ENCODE data around the gene MRAP2. TPM values are rescaled to one million over a fixed set of nuclear protein-coding genes. Genes with fewer than 3 reads are reported as not detected.

Gene MRAP2
- total RNA-seq, 1 experiment from 2014 or later, result 0.38 TPM

- intact Hi-C loops (cut with micrococcal nuclease; ENCODE audit: unreplicated experiment), result no loop called here
- CTCF ChIA-PET, result no interaction called here
- no TSS peak for BruUV-seq (replicated peaks)
These were observed 55.5 kb downstream of the MRAP2 start for GRCh38 chr6:84089081-84089480.

GRCh38 chr6:84089552-84089951 is 56.0 kb downstream of the MRAP2 start:
- H3K27me3 Mint-ChIP-seq (ENCODE audit: unreplicated experiment), result no peaks in the 10 kb centered on the region
- DNase-seq, result no peak
- no peak for TF ChIP-seq CTCF (IDR thresholded peaks at IDR 0.05; ENCODE audit: unreplicated experiment)
- intact Hi-C loops (cut with micrococcal nuclease; ENCODE audit: unreplicated experiment), result no loop called here
- H3K4me1 Mint-ChIP-seq (ENCODE audit: low read depth, unreplicated experiment), result peaks cover 13% of the 10 kb centered on the region
- BruUV-seq (replicated peaks), result no TSS peak
- H3K27ac Mint-ChIP-seq (ENCODE audit: unreplicated experiment), result no peak overlapping the region
- CTCF ChIA-PET, result no interaction called here
- no peaks in the 10 kb centered on the region for H3K36me3 Mint-ChIP-seq (ENCODE audit: insufficient read depth, unreplicated experiment)
- no peak overlapping the region for H3K4me3 Mint-ChIP-seq (ENCODE audit: low read depth, unreplicated experiment)
- no peaks in the 10 kb centered on the region for H3K9me3 Mint-ChIP-seq (ENCODE audit: low read depth, unreplicated experiment)

More at GRCh38 chr6:84089081-84089480, 55.5 kb downstream of the MRAP2 start:
- Mint-ChIP-seq H3K27me3 (ENCODE audit: unreplicated experiment) (no peaks in the 10 kb centered on the region), H3K27ac (ENCODE audit: unreplicated experiment) (no peak overlapping the region), H3K4me1 (ENCODE audit: low read depth, unreplicated experiment) (peaks cover 13% of the 10 kb centered on the region), H3K4me3 (ENCODE audit: low read depth, unreplicated experiment) (no peak overlapping the region), H3K36me3 (ENCODE audit: insufficient read depth, unreplicated experiment) (no peaks in the 10 kb centered on the region), H3K9me3 (ENCODE audit: low read depth, unreplicated experiment) (no peaks in the 10 kb centered on the region)
- DNase-seq, result no peak
- TF ChIP-seq CTCF (IDR thresholded peaks at IDR 0.05; ENCODE audit: unreplicated experiment), result no peak

- DNase-seq, result no peak
- no peak for TF ChIP-seq CTCF (IDR thresholded peaks at IDR 0.05; ENCODE audit: unreplicated experiment)
- H3K4me1 Mint-ChIP-seq (ENCODE audit: low read depth, unreplicated experiment), result no peaks in the 10 kb centered on the region
- intact Hi-C loops (cut with micrococcal nuclease; ENCODE audit: unreplicated experiment), result no loop called here
- H3K36me3 Mint-ChIP-seq (ENCODE audit: insufficient read depth, unreplicated experiment), result no peaks in the 10 kb centered on the region
- no peak overlapping the region for H3K4me3 Mint-ChIP-seq (ENCODE audit: low read depth, unreplicated experiment)
- no TSS peak for BruUV-seq (replicated peaks)
- no peak overlapping the region for H3K27ac Mint-ChIP-seq (ENCODE audit: unreplicated experiment)
- CTCF ChIA-PET, result no interaction called here
- H3K27me3 Mint-ChIP-seq (ENCODE audit: unreplicated experiment), result no peaks in the 10 kb centered on the region
- no peaks in the 10 kb centered on the region for H3K9me3 Mint-ChIP-seq (ENCODE audit: low read depth, unreplicated experiment)
These were observed 60.2 kb downstream of the MRAP2 start for GRCh38 chr6:84093441-84094435.

- no TSS peak for BruUV-seq (replicated peaks)
- no peak for DNase-seq
- intact Hi-C loops (cut with micrococcal nuclease; ENCODE audit: unreplicated experiment), result no loop called here
- Mint-ChIP-seq H3K4me1 (ENCODE audit: low read depth, unreplicated experiment) (no peaks in the 10 kb centered on the region), H3K27ac (ENCODE audit: unreplicated experiment) (no peak overlapping the region), H3K4me3 (ENCODE audit: low read depth, unreplicated experiment) (no peak overlapping the region), H3K9me3 (ENCODE audit: low read depth, unreplicated experiment) (no peaks in the 10 kb centered on the region), H3K27me3 (ENCODE audit: unreplicated experiment) (no peaks in the 10 kb centered on the region), H3K36me3 (ENCODE audit: insufficient read depth, unreplicated experiment) (peaks cover 5% of the 10 kb centered on the region)
- CTCF ChIA-PET, result interaction anchor here (1.0 kb wide), 1 partner anchor 8 kb away, joined by 3 read pairs; no protein-coding TSS in a partner anchor
- no peak for TF ChIP-seq CTCF (IDR thresholded peaks at IDR 0.05; ENCODE audit: unreplicated experiment)
These were observed 61.6 kb downstream of the MRAP2 start for GRCh38 chr6:84095156-84095555.

Measured in Calu3 (cell line).